SK-N-SH (cell line): ENCODE data around the gene GRP.

Source experiments
- CTCF ChIP-seq: fragments of 200-600 bp; sonication (generic); IDR thresholded peaks from 2 replicates; pipeline ENCODE4 v1.6.1; 2017; ENCODE audit warnings: antibody characterized with exemption, mild to moderate bottlenecking, moderate library complexity
- FOXJ3 ChIP-seq: sonication (generic); formaldehyde crosslinking; IDR thresholded peaks from 2 replicates; pipeline ENCODE4 v1.5.1; 2020; ENCODE audit warnings: mild to moderate bottlenecking, missing genetic modification reagents
- FOXM1 ChIP-seq: IDR thresholded peaks from 2 replicates; pipeline ENCODE4 v1.4.0; 2012; ENCODE audit warnings: low read depth, mild to moderate bottlenecking
- GABPA ChIP-seq: IDR thresholded peaks from 2 replicates; pipeline ENCODE4 v1.4.0; 2012; ENCODE audit warnings: low read depth, mild to moderate bottlenecking
- MAX ChIP-seq: IDR thresholded peaks from 2 replicates; pipeline ENCODE4 v1.4.0; 2012; ENCODE audit warnings: low read depth
- MXI1 ChIP-seq: IDR thresholded peaks from 2 replicates; pipeline ENCODE4 v1.6.1; 2012; ENCODE audit warnings: mild to moderate bottlenecking, low read depth, low read length, improper control_type of control experiment
- NFIC ChIP-seq: IDR thresholded peaks from 2 replicates; pipeline ENCODE4 v1.4.0; 2012; ENCODE audit warnings: borderline replicate concordance
- POLR2AphosphoS5 ChIP-seq: IDR thresholded peaks from 2 replicates; pipeline ENCODE4 v1.6.1; 2012; ENCODE audit warnings: low read depth, low read length
- RXRA ChIP-seq: IDR thresholded peaks from 2 replicates; pipeline ENCODE4 v1.4.0; 2012; ENCODE audit warnings: low read depth, mild to moderate bottlenecking, borderline replicate concordance
- SIN3A ChIP-seq: IDR thresholded peaks from 2 replicates; pipeline ENCODE4 v1.6.1; 2012; ENCODE audit warnings: low read depth, mild to moderate bottlenecking, low read length, moderate library complexity, borderline replicate concordance
- SMC3 ChIP-seq: IDR thresholded peaks from 2 replicates; pipeline ENCODE4 v1.6.1; 2012; ENCODE audit warnings: low read depth, low read length, improper control_type of control experiment
- TEAD4 ChIP-seq: IDR thresholded peaks from 2 replicates; pipeline ENCODE4 v1.4.0; 2012; ENCODE audit warnings: mild to moderate bottlenecking, borderline replicate concordance; ENCODE audit not compliant: insufficient read depth
- USF2 ChIP-seq: fragments of 150-350 bp; IDR thresholded peaks from 2 replicates; pipeline ENCODE4 v1.6.1; 2017; ENCODE audit warnings: antibody characterized with exemption, low read length, low read depth, borderline replicate concordance
- YY1 ChIP-seq: IDR thresholded peaks from 2 replicates; pipeline ENCODE4 v1.4.0; 2012; ENCODE audit warnings: low read depth, mild to moderate bottlenecking

GRCh38 chr18:59268127-59268720 is 48.3 kb downstream of the GRP start:
- TF ChIP-seq CTCF = no peak
- no peak for TF ChIP-seq TEAD4
- no peak for TF ChIP-seq FOXJ3
- TF ChIP-seq YY1 = no peak
- no peak for TF ChIP-seq SIN3A
- no peak for TF ChIP-seq FOXM1
- TF ChIP-seq MAX = no peak
- no peak for TF ChIP-seq NFIC
- TF ChIP-seq SMC3 = no peak
- no peak for TF ChIP-seq USF2
- no peak for TF ChIP-seq GABPA
- no peak for TF ChIP-seq POLR2AphosphoS5
- no peak for TF ChIP-seq RXRA
- TF ChIP-seq MXI1 = no peak
